ENCODE data around the gene ELF4.

GRCh38 chrX:130136496-130136895 lies 26.2 kb upstream of the ELF4 start:
- TF ChIP-seq POLR2A (IDR thresholded peaks at IDR 0.05) (no peak), CTCF (IDR thresholded peaks at IDR 0.05) (no peak)

Measured in ovary (tissue), 3 donors.